Neural crest cell (in vitro differentiated cells): Measurements from ENCODE around the gene NKAIN2. TPM values are rescaled to one million over a fixed set of nuclear protein-coding genes. Genes with fewer than 3 reads are reported as not detected.

Experiments used
- DNase-seq: peaks from one replicate; pipeline ENCODE4 v3.0.0; 2021; ENCODE audit warnings: low read depth, mixed read lengths, low spot score
- H3K27ac Mint-ChIP-seq: one replicate; pipeline ENCODE4 v1.8.0; 2021; ENCODE audit warnings: mild to moderate bottlenecking, mixed read lengths; ENCODE audit not compliant: unreplicated experiment
- H3K27me3 Mint-ChIP-seq: 2 replicates; pipeline ENCODE4 v1.8.0; 2021; ENCODE audit warnings: low read depth, mild to moderate bottlenecking, mixed read lengths
- H3K36me3 Mint-ChIP-seq: 2 replicates; pipeline ENCODE4 v1.8.0; 2021; ENCODE audit warnings: low read depth, mild to moderate bottlenecking, mixed read lengths
- H3K4me1 Mint-ChIP-seq: 2 replicates; pipeline ENCODE4 v1.8.0; 2021; ENCODE audit warnings: mixed read lengths
- H3K4me3 Mint-ChIP-seq: one replicate; pipeline ENCODE4 v1.8.0; 2021; ENCODE audit warnings: mild to moderate bottlenecking, mixed read lengths
- H3K9me3 Mint-ChIP-seq: 2 replicates; pipeline ENCODE4 v1.8.0; 2021; ENCODE audit warnings: mixed read lengths
- CTCF ChIP-seq: fragments of 200-600 bp; sonication (generic); conservative IDR thresholded peaks from 2 replicates; pipeline ENCODE4 v1.5.0; 2021; ENCODE audit warnings: antibody characterized with exemption, mild to moderate bottlenecking
- total RNA-seq: library from RNA; stranded (reverse); gene quantifications from 2 replicates; pipeline ENCODE4 v1.2.1, GENCODE V29; 2021

NKAIN2 gene
- total RNA-seq, 1 donor from 2014 or later = 1.1 TPM

- Mint-ChIP-seq H3K9me3 (no peaks in the 10 kb centered on the region), H3K27ac (no peak overlapping the region), H3K4me3 (no peak overlapping the region), H3K4me1 (no peaks in the 10 kb centered on the region), H3K36me3 (no peaks in the 10 kb centered on the region), H3K27me3 (no peaks in the 10 kb centered on the region)
- DNase-seq = no peak
- TF ChIP-seq CTCF = no peak
Observed at GRCh38 chr6:124026694-124027093, 223.0 kb downstream of the NKAIN2 start.

- no peaks in the 10 kb centered on the region for H3K9me3 Mint-ChIP-seq
- H3K4me1 Mint-ChIP-seq = no peaks in the 10 kb centered on the region
- DNase-seq = no peak
- TF ChIP-seq CTCF = no peak
- H3K4me3 Mint-ChIP-seq = no peak overlapping the region
- no peaks in the 10 kb centered on the region for H3K36me3 Mint-ChIP-seq
- no peak overlapping the region for H3K27ac Mint-ChIP-seq
- H3K27me3 Mint-ChIP-seq = no peaks in the 10 kb centered on the region
Observed at GRCh38 chr6:124027392-124027791, 223.7 kb downstream of the NKAIN2 start.

- DNase-seq = no peak
- TF ChIP-seq CTCF = no peak
- Mint-ChIP-seq H3K27ac (no peak overlapping the region), H3K9me3 (no peaks in the 10 kb centered on the region), H3K36me3 (no peaks in the 10 kb centered on the region), H3K4me1 (peaks cover 5% of the 10 kb centered on the region), H3K27me3 (no peaks in the 10 kb centered on the region), H3K4me3 (no peak overlapping the region)
Observed at GRCh38 chr6:124028117-124028516, 224.5 kb downstream of the NKAIN2 start.

GRCh38 chr6:124029567-124029966, 225.9 kb downstream of the NKAIN2 start:
- no peak overlapping the region for H3K27ac Mint-ChIP-seq
- H3K4me3 Mint-ChIP-seq = no peak overlapping the region
- no peaks in the 10 kb centered on the region for H3K9me3 Mint-ChIP-seq
- no peaks in the 10 kb centered on the region for H3K36me3 Mint-ChIP-seq
- DNase-seq = no peak
- H3K27me3 Mint-ChIP-seq = no peaks in the 10 kb centered on the region
- no peak for TF ChIP-seq CTCF
- H3K4me1 Mint-ChIP-seq = peaks cover 6% of the 10 kb centered on the region

GRCh38 chr6:124033501-124033900, 229.8 kb downstream of the NKAIN2 start:
- Mint-ChIP-seq H3K4me1 (peaks cover 6% of the 10 kb centered on the region), H3K9me3 (no peaks in the 10 kb centered on the region), H3K36me3 (no peaks in the 10 kb centered on the region), H3K27me3 (no peaks in the 10 kb centered on the region), H3K27ac (no peak overlapping the region), H3K4me3 (no peak overlapping the region)
- DNase-seq = no peak
- no peak for TF ChIP-seq CTCF

- Mint-ChIP-seq H3K4me1 (peaks cover 6% of the 10 kb centered on the region), H3K27ac (no peak overlapping the region), H3K9me3 (no peaks in the 10 kb centered on the region), H3K27me3 (no peaks in the 10 kb centered on the region), H3K4me3 (no peak overlapping the region), H3K36me3 (no peaks in the 10 kb centered on the region)
- no peak for TF ChIP-seq CTCF
- no peak for DNase-seq
Observed at GRCh38 chr6:124036384-124036783, 232.7 kb downstream of the NKAIN2 start.
